GM12892 (cell line): ENCODE measurements around the gene LMAN2.

Experiments
- POLR2A ChIP-seq: IDR thresholded peaks from 2 replicates; pipeline ENCODE4 v1.6.1; 2011; ENCODE audit warnings: low read depth, low read length, control low read depth
- POLR2AphosphoS5 ChIP-seq: IDR thresholded peaks from 2 replicates; pipeline ENCODE4 v1.6.1; 2011; ENCODE audit warnings: low read depth, low read length, control low read depth

DNA sequence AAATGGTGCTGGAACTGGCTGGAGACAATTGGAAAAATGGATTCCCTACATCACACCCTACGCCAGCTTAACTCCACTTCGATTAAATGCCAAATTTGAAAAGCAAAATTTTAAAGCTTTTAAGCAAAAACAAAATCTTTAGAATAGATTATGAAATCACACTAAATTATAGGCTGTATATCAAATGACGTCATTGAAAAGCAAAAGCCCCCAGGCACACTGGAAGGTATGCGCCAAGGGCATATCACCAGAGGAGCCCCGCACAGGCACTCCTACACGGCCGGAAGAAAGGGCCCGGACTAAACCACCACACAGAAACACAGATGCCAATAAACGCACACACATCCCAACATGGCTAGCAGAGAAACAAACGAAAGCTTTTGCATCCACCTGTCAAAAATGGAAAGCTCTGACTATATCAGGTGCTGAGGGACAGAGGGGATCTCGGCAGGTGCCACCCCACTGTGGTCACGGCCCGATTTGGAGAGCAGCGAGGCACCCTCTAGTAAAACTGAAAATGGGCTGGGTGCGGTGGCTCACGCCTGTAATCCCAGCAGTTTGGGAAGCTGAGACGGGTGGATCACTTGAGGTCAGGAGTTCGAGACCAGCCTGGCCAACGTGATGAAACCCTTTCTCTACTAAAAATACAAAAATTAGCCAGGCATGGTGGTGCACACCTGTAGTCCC lies 22.8 kb downstream of the LMAN2 start:
- no peak for TF ChIP-seq POLR2A
- TF ChIP-seq POLR2AphosphoS5, result no peak
